Measurements from ENCODE around the gene TMEM229B. TPM values are rescaled to one million over a fixed set of nuclear protein-coding genes. Genes with fewer than 3 reads are reported as not detected.
A peak's percentile ranks its signal among the peaks of the same experiment; 100 is the strongest.

The TMEM229B gene
- total and polyA plus RNA-seq, 9 donors: 1.2 to 11.9 (median 2.9) TPM

- no peak within 1 kb of the TSS for H3K27ac ChIP-seq
- no peaks in the 10 kb centered on the region for H3K27me3 ChIP-seq
- 0 to 1% (median 1%) methylated on average over 54 to 86 of the region's 86 CpGs for WGBS, 3 donors
- H3K4me3 ChIP-seq: peak within 1 kb of the TSS; percentile 54
- no peaks in the 10 kb centered on the region for H3K4me1 ChIP-seq (ENCODE audit: insufficient read depth)
- H3K9me3 ChIP-seq: no peaks in the 10 kb centered on the region
- peak; percentile 41 to 63 (median 59) for DNase-seq
- H3K36me3 ChIP-seq: no peaks in the 10 kb centered on the region
- TF ChIP-seq POLR2A (IDR thresholded peaks at IDR 0.05) (no peak), EP300 (IDR thresholded peaks at IDR 0.05) (no peak), CTCF (IDR thresholded peaks at IDR 0.05) (no peak)
- intact Hi-C loops (cut with DNase I): no loop called here
Observed at GRCh38 chr14:67532998-67533753, 44.7 kb upstream of the TMEM229B start, which contains the start of gene PLEKHH1. TSS of gene PLEKHH1 (plus strand) at chr14:67533290. CDS start at chr14:67541868, 8,578 bp downstream.

- Histone ChIP-seq H3K27me3 (no peaks in the 10 kb centered on the region), H3K9me3 (no peaks in the 10 kb centered on the region), H3K4me1 (ENCODE audit: insufficient read depth) (no peaks in the 10 kb centered on the region), H3K4me3 (peak overlapping the region; percentile 54), H3K36me3 (no peaks in the 10 kb centered on the region), H3K27ac (no peak overlapping the region)
- 15 to 19% (median 17%) methylated on average over 22 to 23 of the region's 23 CpGs for WGBS, 3 donors
- TF ChIP-seq EP300 (IDR thresholded peaks at IDR 0.05) (no peak), CTCF (IDR thresholded peaks at IDR 0.05) (no peak), POLR2A (IDR thresholded peaks at IDR 0.05) (no peak)
- no peak for DNase-seq
- intact Hi-C loops (cut with DNase I): no loop called here
Observed at GRCh38 chr14:67532606-67532997, 44.1 kb upstream of the TMEM229B start.

GRCh38 chr14:67529947-67530935, 41.7 kb upstream of the TMEM229B start:
- Histone ChIP-seq H3K4me1 (ENCODE audit: insufficient read depth) (no peaks in the 10 kb centered on the region), H3K36me3 (no peaks in the 10 kb centered on the region), H3K27ac (no peak overlapping the region), H3K4me3 (no peak overlapping the region), H3K9me3 (no peaks in the 10 kb centered on the region), H3K27me3 (no peaks in the 10 kb centered on the region)
- intact Hi-C loops (cut with DNase I): loop anchor here in 1 of 4 donors (10.0 kb wide), 1 partner anchor 175 kb away; the partner anchor contains the start of gene RDH12
- 79 to 80% (median 80%) methylated on average over 5 of the region's 5 CpGs for WGBS, 3 donors
- TF ChIP-seq CTCF (IDR thresholded peaks at IDR 0.05): no peak
- no peak for DNase-seq

GRCh38 chr14:67528276-67528675, 39.8 kb upstream of the TMEM229B start:
- no peak overlapping the region for H3K4me3 ChIP-seq
- WGBS, 3 donors: 88 to 94% (median 88%) methylated on average over 1 of the region's 1 CpG
- intact Hi-C loops (cut with DNase I): loop anchor here in 1 of 4 donors (10.0 kb wide), 1 partner anchor 177 kb away; the partner anchor contains the start of gene RDH12

More at GRCh38 chr14:67528276-67528675, 39.8 kb upstream of the TMEM229B start:
- no peaks in the 10 kb centered on the region for H3K4me1 ChIP-seq (ENCODE audit: insufficient read depth)
- no peaks in the 10 kb centered on the region for H3K27me3 ChIP-seq
- no peak for DNase-seq
- H3K36me3 ChIP-seq: no peaks in the 10 kb centered on the region
- no peaks in the 10 kb centered on the region for H3K9me3 ChIP-seq
- TF ChIP-seq EP300 (IDR thresholded peaks at IDR 0.05) (no peak), POLR2A (IDR thresholded peaks at IDR 0.05) (no peak), CTCF (IDR thresholded peaks at IDR 0.05) (no peak)
- H3K27ac ChIP-seq: no peak overlapping the region
